HAP-1 (cell line): ENCODE data around the gene MTX1.
"Not testable (repeated sequence)": the region's sequence is repeated elsewhere in the genome, so short reads cannot be mapped to it uniquely, and the experiment has no call there.

Experiments
- DNase-seq, 2 experiments: peaks; one replicate each; pipeline ENCODE4 v3.0.0-alpha.2; 2016 to 2020; ENCODE audit warnings: low spot score in 2 of 2
- H3K27me3 ChIP-seq: fragments of 250-450 bp; sonication (Bioruptor Pico); 2 replicates; pipeline ENCODE4 v1.5.1; 2020; ENCODE audit warnings: low read depth, mild to moderate bottlenecking, moderate library complexity
- H3K36me3 ChIP-seq: fragments of 250-450 bp; sonication (Bioruptor Pico); replicated peaks from 2 replicates; pipeline ENCODE4 v1.5.1; 2020; ENCODE audit warnings: mild to moderate bottlenecking
- H3K4me1 ChIP-seq: fragments of 250-450 bp; sonication (Bioruptor Pico); 2 replicates; pipeline ENCODE4 v1.5.1; 2020; ENCODE audit warnings: mild to moderate bottlenecking
- H3K4me3 ChIP-seq: fragments of 250-450 bp; sonication (Bioruptor Pico); 2 replicates; pipeline ENCODE4 v1.5.1; 2020; ENCODE audit warnings: mild to moderate bottlenecking, moderate library complexity
- H3K9me3 ChIP-seq: fragments of 250-450 bp; sonication (Bioruptor Pico); 2 replicates; pipeline ENCODE4 v1.5.1; 2020; ENCODE audit warnings: mild to moderate bottlenecking, moderate library complexity
- in situ Hi-C: fragments of 300-500 bp; cut with MboI; formaldehyde crosslinking; loops from 3 replicates; pipeline ENCODE4 v1.14.3; 2020; ENCODE audit warnings: low sequenced_read_pairs, inconsistent platforms, mixed read lengths

The MTX1 gene

GRCh38 chr1:155208541-155209311 lies at the start of gene MTX1:
Gene MTX1 (plus strand): TSS chr1:155208695. CDS start chr1:155208805, 110 bp downstream.
- Histone ChIP-seq H3K4me3 (peak within 1 kb of the TSS; percentile 88), H3K4me1 (peaks cover 21% of the 10 kb centered on the region), H3K9me3 (no peaks in the 10 kb centered on the region), H3K27me3 (no peaks in the 10 kb centered on the region), H3K36me3 (peaks cover 5% of the 10 kb centered on the region; the same call in 1 of the 2 replicates)
- DNase-seq, result peak; percentile 78 to 94
- in situ Hi-C loops, result no loop called here

DNA sequence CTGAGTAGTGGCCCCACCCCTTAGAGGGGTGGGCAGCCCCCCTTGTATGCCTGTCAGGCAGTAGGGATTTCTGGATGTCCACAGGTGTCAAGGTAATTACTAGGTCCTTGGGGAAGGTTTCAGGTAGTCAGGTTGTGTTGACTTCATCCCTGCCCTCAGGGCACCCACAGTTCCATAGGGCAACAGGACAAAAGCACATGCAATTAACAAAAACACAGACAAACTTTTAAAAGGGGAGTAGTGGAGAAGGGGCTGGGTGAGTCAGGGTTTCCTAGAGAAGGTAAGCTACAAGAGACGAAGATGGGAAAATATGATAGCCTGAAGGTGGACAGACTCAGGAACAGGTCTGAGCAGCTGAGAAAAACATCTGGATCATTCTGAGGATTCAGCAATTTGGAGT lies 49.5 kb upstream of the MTX1 start:
- H3K36me3 ChIP-seq, result no peaks in the 10 kb centered on the region
- no peaks in the 10 kb centered on the region for H3K9me3 ChIP-seq
- in situ Hi-C loops, result no loop called here
- no peak for DNase-seq
- H3K27me3 ChIP-seq, result no peaks in the 10 kb centered on the region
- H3K4me3 ChIP-seq, result no peak overlapping the region
- H3K4me1 ChIP-seq, result no peaks in the 10 kb centered on the region

- H3K36me3 ChIP-seq, result no peaks in the 10 kb centered on the region
- H3K4me3 ChIP-seq, result no peak overlapping the region
- no peaks in the 10 kb centered on the region for H3K4me1 ChIP-seq
- in situ Hi-C loops, result no loop called here
- H3K27me3 ChIP-seq, result no peaks in the 10 kb centered on the region
- no peak for DNase-seq
- H3K9me3 ChIP-seq, result no peaks in the 10 kb centered on the region; the same call in 1 of the 2 replicates
Measured at GRCh38 chr1:155160128-155160527, 48.4 kb upstream of the MTX1 start.

- H3K27me3 ChIP-seq, in situ Hi-C loops, DNase-seq, H3K36me3 ChIP-seq, H3K9me3 ChIP-seq, H3K4me1 ChIP-seq, H3K4me3 ChIP-seq: not testable (repeated sequence)
Measured at GRCh38 chr1:155162631-155163030, 45.9 kb upstream of the MTX1 start.

GRCh38 chr1:155163785-155164184 lies 44.7 kb upstream of the MTX1 start:
- H3K27me3 ChIP-seq, H3K36me3 ChIP-seq, in situ Hi-C loops, DNase-seq, H3K4me1 ChIP-seq, H3K9me3 ChIP-seq, H3K4me3 ChIP-seq: not testable (repeated sequence)

GRCh38 chr1:155164625-155165024 lies 43.9 kb upstream of the MTX1 start:
- in situ Hi-C loops, result loop anchor here (5.0 kb wide), 1 partner anchor 72 kb away; no protein-coding TSS in a partner anchor
- H3K9me3 ChIP-seq, H3K4me1 ChIP-seq, H3K27me3 ChIP-seq, H3K4me3 ChIP-seq, H3K36me3 ChIP-seq, DNase-seq: not testable (repeated sequence)

DNA sequence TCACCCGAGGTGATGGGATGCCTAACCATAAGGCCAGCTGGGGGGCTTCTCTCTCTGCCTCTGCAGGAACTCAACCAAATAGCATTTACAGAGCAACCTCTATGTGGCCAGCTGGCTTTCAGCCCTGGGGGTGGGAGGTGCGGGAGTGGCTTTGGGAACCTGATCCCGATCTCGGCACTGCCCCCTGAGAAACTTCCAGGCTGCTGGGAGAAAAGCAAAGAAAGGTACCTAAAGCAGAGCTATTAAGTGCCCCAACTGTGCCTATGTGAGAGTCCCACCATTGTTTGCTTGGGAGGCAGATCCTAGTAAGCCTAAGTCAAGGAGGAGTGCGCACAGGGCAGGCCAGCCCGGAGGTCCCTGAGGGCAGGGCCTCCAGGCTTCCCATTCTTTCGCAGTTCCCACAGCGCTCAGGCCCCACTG lies 42.4 kb upstream of the MTX1 start:
- Histone ChIP-seq H3K4me3 (no peak overlapping the region), H3K27me3 (no peaks in the 10 kb centered on the region)
- in situ Hi-C loops, result loop anchor here (5.0 kb wide), 1 partner anchor 74 kb away; no protein-coding TSS in a partner anchor

DNA sequence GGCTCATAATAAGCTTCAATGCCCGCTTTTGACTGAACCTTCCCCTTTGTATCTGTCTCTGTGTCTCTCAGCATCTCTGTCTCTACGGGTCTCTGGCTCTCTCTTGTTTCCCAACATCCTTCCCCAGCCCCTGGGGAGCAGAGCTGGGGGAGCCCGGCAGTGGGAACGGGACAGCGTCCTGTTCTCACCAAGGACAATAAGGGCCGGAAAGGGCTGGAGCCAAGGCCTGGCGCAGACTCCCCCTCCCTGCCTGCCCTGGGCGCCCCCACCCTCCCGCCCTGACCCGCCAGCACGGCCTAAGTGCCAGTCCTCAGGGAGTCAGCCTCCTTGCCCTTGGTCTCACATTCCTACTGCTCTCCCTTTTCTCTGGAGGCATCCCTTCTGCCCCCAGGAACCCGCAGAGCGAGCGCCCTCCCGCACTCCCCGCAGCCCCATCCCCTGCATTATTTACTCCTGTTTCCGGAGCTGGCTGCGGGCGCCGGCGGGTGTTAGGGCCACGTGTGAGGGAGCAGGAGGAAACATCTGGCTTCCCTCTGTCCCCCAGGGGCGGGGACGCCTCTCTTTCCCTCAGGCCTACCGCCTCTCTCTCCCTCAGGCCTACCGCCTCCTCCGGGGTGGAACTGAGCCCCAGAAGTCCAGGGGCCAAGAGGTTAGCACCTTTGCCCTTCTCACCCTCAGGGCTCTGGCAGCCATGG lies 41.9 kb upstream of the MTX1 start:
- Histone ChIP-seq H3K27me3 (no peaks in the 10 kb centered on the region), H3K4me3 (no peak overlapping the region), H3K36me3 (peaks cover 12% of the 10 kb centered on the region), H3K4me1 (no peaks in the 10 kb centered on the region), H3K9me3 (no peaks in the 10 kb centered on the region; the same call in 1 of the 2 replicates)
- in situ Hi-C loops, result loop anchor here (5.0 kb wide), 1 partner anchor 74 kb away; no protein-coding TSS in a partner anchor
- DNase-seq, result no peak

More for the DNA sequence above, 42.4 kb upstream of the MTX1 start:
- DNase-seq, result no peak
- no peaks in the 10 kb centered on the region for H3K4me1 ChIP-seq
- no peaks in the 10 kb centered on the region; the same call in 1 of the 2 replicates for H3K9me3 ChIP-seq
- H3K36me3 ChIP-seq, result peaks cover 11% of the 10 kb centered on the region

- peak overlapping the region; percentile 15 for H3K4me3 ChIP-seq
- no peaks in the 10 kb centered on the region for H3K4me1 ChIP-seq
- no peaks in the 10 kb centered on the region for H3K27me3 ChIP-seq
- H3K9me3 ChIP-seq, result no peaks in the 10 kb centered on the region; the same call in 1 of the 2 replicates
- peak; percentile 78 to 94 for DNase-seq
- in situ Hi-C loops, result loop anchor here (5.0 kb wide), 1 partner anchor 75 kb away; no protein-coding TSS in a partner anchor
- H3K36me3 ChIP-seq, result peaks cover 12% of the 10 kb centered on the region
Measured at GRCh38 chr1:155167166-155168104, 41.1 kb upstream of the MTX1 start.

DNA sequence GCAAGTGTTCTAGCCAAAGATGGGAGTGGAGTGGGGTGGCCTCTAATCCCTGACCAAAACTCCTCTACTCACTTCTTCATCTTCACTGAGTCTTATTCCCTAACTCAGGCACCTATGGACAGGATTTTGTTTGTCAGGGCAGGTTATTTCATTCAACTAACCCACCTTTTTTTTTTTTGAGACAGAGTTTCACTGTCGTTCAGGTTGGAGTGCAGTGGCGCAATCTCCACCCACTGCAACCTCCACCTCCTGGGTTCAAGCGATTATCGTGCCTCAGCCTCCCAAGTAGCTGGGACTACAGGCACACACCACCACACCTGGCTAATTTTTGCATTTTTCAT lies 40.4 kb upstream of the MTX1 start:
- peaks cover 12% of the 10 kb centered on the region for H3K36me3 ChIP-seq
- H3K27me3 ChIP-seq, H3K9me3 ChIP-seq, H3K4me1 ChIP-seq, H3K4me3 ChIP-seq, DNase-seq: not testable (repeated sequence)
- in situ Hi-C loops, result loop anchor here (5.0 kb wide), 1 partner anchor 76 kb away; no protein-coding TSS in a partner anchor

DNA sequence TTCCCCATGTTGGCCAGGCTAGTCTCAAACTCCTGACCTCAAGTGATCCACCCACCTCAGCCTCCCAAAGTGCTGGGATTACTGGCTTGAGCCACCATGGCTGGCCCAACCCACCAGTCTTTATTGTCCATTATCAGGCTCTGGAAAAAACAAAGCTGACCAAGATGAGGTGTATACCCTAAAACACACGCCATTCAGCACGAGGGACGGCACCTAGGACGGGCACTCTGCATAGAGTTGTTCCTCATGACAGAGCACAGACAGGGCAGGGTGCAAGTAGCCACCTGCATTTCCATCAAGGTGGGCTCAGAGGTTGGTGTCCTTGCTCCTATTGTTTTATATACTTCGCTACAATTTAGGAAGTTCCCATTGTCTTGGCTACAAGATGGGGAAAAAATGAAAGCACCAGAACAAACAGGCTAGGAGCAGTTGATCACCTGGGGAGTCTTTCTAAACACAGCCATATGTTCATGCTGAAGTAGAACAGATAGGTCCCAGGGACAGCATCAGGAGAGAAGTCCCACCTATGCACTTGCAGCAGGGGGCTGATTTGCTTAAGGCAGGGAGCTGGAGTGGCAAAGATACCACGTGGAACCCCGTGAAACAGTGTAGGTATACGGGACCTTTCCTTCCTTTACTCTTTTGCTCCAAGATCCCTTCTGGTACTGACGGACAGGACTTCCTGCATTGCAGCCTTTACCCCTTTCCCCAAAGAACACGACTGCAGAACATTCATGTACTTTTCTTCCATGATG lies 39.9 kb upstream of the MTX1 start:
- in situ Hi-C loops, result loop anchor here (5.0 kb wide), 1 partner anchor 76 kb away; no protein-coding TSS in a partner anchor
- Histone ChIP-seq H3K36me3 (peaks cover 12% of the 10 kb centered on the region), H3K9me3 (no peaks in the 10 kb centered on the region; the same call in 1 of the 2 replicates), H3K4me3 (no peak overlapping the region), H3K27me3 (no peaks in the 10 kb centered on the region), H3K4me1 (no peaks in the 10 kb centered on the region)
- no peak for DNase-seq

DNA sequence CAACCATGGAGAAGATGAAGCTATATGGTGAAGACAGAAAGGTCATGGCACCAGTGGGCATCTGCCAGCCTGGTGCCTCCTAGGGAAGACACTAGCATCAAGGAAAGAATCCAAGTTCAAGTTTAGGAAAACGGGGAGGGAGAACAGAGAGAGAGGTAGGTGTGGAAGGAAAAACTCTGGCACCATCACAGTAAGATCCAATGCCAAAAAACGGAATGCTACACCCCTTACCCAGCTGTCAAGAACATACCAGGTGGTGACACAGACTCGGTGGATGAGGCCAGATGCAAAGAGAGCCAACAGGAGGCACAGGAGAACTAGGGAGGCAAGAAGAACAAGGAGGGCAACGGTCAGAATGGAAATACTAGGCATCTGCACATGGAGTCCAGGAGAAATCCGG lies 39.0 kb upstream of the MTX1 start:
- no peaks in the 10 kb centered on the region; the same call in 1 of the 2 replicates for H3K4me1 ChIP-seq
- no peak for DNase-seq
- H3K27me3 ChIP-seq, result no peaks in the 10 kb centered on the region
- H3K9me3 ChIP-seq, result no peaks in the 10 kb centered on the region; the same call in 1 of the 2 replicates
- peaks cover 12% of the 10 kb centered on the region for H3K36me3 ChIP-seq
- in situ Hi-C loops, result loop anchor here (5.0 kb wide), 1 partner anchor 77 kb away; no protein-coding TSS in a partner anchor
- H3K4me3 ChIP-seq, result no peak overlapping the region
